GM21447 (cell line): Measurements from ENCODE around the gene PDLIM5.
"Not testable (repeated sequence)": the region's sequence is repeated elsewhere in the genome, so short reads cannot be mapped to it uniquely, and the experiment has no call there.

Experiments used
- ATAC-seq: cut with Tn5 transposase; IDR thresholded peaks from one replicate; pipeline ENCODE4 v1.9.1; 2021; ENCODE audit not compliant: unreplicated experiment

Gene PDLIM5

GRCh38 chr4:94583914-94584641, 132.3 kb downstream of the PDLIM5 start:
- ATAC-seq = no peak

GRCh38 chr4:94588896-94589693, 137.4 kb downstream of the PDLIM5 start:
- ATAC-seq = no peak

- ATAC-seq = no peak
Observed at GRCh38 chr4:94590493-94590892, 138.8 kb downstream of the PDLIM5 start.

DNA sequence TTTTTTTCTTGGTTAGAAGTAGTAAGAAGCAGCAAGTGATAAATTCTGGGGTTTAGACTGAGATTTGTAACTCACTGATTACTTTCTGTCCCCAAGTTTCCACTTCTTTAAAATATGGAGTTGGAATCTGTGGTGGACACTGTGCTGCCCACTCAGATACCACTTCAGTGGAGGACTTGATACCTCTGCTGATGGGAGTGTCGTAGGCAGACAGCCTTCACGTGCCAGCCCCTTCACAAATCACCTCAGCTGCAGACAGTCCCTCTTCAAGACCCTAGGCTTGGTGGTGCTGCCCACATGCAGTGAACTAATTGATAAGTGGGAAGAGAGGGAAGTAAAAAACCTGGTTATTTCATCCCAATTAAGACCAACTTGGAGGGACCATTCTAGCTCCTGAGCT, 139.5 kb downstream of the PDLIM5 start:
- ATAC-seq = no peak

DNA sequence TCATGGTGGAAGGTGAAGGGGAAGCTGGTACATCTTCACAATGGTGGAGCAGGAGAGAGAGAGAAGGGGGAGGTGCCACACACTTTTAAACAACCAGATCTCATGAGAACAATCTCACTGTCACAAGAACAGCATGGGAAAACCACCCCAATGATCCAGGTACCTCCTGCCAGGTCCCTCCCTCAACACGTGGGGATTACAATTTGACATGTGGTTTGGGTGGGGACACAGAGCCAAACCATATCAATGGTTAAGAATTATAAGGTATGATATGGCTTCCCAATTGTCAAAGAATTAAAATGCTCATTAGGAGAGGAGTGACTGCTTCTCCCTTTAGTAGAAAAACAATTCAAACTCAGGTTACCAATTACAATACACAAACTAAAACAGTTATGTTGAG, 143.3 kb downstream of the PDLIM5 start:
- ATAC-seq = no peak

DNA sequence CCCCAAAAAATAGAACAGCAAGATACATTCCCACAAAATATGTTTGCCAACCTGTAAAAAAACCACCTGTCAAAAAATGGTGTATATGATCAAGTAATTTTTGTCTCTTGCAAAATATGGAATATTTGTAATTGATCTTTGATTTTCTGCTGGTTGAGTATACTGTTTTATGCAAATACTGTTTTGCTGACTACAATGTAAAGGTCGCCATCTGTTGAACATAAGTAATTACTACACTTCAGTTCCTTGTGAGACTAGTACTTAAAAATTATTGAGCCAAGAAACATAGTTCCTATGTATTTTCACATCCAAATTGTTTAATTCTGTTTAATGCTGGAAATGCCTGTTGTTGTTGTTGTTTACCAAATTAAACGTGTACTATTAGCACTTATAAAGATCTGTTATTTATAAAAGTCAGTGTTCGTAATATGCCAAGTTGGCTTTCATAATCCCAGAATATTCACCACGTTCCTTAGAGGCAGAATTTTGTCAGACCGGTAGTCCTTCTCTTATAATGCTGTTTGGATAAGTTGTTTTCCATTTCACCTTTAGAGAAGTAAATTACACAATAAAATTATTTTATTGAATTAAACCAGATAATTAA, 144.2 kb downstream of the PDLIM5 start:
- peak; percentile 85 for ATAC-seq

DNA sequence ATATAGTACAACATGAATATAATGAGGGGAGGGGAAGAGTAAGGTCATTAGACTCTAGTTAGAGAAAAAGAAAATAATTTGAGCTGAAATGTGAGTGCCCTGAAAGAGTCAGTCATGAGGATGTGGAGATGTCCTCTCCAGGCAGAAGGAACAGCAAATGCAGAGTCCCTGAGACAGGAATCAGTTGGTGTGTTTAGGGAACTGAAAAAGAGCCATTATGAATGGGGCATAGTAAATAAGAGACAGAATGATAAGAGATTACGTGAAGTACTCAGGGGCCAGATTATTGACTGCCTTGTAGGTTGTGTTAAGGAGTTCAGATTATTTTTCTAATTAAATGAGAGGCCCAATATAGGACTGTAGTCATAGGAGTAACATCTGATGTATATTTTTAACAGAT, 147.0 kb downstream of the PDLIM5 start:
- no peak for ATAC-seq

GRCh38 chr4:94603170-94603747, 151.5 kb downstream of the PDLIM5 start:
- no peak for ATAC-seq

DNA sequence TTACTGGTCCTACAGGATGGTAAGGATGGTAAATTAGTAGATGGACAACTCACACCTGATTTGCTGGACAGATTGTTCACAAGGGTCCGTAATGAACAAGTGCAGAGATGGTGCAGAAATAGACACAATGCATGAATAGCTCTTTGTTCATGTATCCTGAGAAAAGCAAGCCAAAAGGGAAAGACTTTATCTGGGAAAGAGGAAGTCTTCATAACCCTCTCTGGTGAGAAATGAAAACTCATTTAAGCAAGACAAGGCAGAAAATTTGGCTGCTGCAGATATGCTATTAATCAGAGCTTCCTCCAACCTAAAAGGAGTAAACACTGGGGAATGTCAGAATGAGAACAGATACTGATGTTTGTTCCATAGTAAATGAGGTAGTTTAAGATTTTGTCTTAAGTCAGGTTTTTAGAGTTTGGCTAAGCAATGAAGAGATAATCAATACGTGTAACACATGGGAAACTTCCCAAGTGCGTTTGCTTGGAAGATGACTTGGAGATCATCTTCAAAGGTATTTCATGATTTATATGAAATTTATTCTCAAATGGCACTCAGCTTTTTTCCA, 153.6 kb downstream of the PDLIM5 start:
- ATAC-seq = no peak

GRCh38 chr4:94610145-94610544, 158.4 kb downstream of the PDLIM5 start:
- ATAC-seq = no peak

GRCh38 chr4:94613248-94613647, 161.5 kb downstream of the PDLIM5 start:
- ATAC-seq = no peak

- no peak for ATAC-seq
Observed at GRCh38 chr4:94615451-94615850, 163.7 kb downstream of the PDLIM5 start.

GRCh38 chr4:94621491-94622080, 169.8 kb downstream of the PDLIM5 start:
- ATAC-seq = no peak

DNA sequence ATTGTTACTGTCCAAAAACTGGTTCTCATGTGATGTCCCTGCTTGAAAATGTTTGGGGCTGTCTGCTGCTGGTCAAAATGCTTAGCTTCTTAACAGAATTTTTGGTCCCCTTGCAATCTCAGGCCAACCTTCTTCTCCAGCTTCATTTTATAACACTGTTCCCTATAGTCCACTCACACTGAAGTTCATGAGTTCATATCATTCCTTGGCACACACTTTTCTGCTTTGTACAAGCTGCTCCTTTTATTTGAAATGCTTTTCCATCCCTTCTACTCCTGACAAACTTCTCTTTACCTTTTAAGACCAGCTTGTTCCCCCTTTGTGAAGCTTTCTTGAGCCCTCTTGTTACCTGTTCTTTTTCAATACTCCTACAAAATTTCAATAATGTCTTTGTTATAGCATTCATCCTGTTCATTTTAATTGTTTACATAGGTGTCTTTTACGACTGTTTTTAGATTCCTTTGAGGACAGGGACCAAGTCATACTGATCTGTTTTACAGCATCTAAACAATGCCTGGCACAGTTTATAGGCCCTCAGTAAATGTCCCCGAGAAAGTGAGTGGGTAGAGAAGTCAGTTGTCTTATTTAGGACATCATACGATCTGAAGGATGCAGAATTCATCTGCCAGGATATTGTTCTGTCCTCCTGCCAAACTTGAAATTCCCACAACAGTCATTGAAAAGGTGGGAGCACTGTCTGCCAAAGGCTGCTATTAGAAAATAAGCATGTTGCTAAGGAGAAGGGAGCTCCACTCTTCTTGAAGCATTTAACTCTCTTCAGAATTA, 171.6 kb downstream of the PDLIM5 start:
- no peak for ATAC-seq

- no peak for ATAC-seq
Observed at GRCh38 chr4:94626942-94627341, 175.2 kb downstream of the PDLIM5 start.

DNA sequence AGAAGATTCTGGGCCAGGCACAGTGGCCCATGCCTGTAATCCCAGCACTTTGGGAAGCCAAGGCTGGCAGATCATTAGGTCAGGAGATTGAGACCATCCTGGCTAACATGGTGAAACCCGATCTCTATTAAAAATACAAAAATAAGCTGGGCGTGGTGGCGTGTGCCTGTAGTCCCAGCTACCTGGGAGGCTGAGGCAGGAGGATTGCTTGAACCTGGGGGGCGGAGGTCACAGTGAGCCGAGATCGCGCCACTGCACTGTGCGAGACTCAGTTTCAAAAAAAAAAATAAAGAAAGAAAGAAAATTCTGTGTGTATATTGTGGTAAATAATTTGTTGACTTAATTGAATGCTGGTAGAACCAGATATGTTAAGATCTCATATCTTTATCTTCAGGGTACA, 177.3 kb downstream of the PDLIM5 start:
- not testable (repeated sequence) for ATAC-seq

GRCh38 chr4:94629837-94630236, 178.1 kb downstream of the PDLIM5 start:
- ATAC-seq = no peak

DNA sequence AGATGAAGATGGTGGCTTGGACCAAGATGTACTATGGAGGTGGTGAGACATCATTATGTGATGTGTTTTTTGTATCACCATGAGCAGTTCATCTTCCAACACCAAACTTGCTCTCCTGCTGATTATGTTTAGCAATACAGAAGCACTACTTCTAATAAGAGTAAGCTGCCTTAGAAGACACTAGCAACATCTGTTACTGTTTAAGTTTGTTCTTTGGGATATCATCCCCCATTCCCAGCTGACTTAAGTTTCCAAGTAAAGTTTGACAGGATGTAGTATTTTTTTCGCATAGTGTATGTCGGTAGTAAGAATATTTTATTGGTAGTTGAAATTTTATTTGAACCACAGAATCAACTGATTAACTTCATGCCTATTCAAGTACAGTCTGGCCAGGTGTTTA, 182.5 kb downstream of the PDLIM5 start:
- ATAC-seq = no peak

DNA sequence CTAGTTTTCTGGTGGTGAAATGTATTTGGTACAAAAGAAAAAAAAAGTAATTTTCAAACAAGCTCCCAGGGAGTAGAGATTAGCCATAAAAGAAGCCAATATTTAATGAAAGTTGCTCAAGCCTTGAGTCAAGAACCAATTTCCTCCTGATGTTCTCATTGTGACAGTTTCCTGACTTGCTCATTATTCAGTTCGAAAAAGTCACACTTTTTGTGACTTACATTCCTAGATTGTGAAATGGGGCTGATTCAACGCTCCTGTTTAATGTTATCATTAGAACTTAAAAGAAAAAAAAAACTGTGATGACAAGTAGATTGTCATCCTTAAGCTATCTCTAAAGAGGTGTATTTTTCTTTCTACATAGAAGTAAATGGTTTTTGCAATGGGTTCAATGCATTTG, 183.4 kb downstream of the PDLIM5 start:
- no peak for ATAC-seq

DNA sequence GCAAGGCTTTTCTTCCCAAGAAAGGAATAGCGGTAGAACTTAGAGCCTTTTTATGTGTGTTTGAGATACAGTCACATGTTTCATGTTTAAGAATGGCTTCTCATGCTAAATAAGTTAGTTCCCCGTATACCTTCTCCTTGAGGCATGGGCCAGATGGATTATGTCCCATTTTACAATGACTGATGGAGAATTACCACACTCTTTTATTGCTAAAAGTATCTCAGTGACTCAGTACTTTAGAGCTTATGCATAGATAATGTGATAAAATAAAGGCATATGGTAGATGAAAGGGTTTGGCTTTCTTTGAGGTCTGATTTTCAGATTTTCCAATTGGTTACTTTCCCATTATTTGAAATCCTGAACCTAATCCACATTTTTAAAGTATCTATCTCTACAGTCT, 184.3 kb downstream of the PDLIM5 start:
- ATAC-seq = no peak
